Tibial artery (tissue), 4 donors: ENCODE measurements around the gene MICU2.

Experiments
- DNase-seq, 2 donors: peaks; one replicate each; pipeline ENCODE4 v3.0.0-alpha.2; 2019
- H3K27ac ChIP-seq, 2 donors: fragments of 200-600 bp; sonication (generic) in 1 of 2; 1 replicate in 1 of 2; 2 replicates in 1 of 2; pipeline ENCODE4 v1.5.1; 2018 to 2019; ENCODE audit warnings: mild to moderate bottlenecking in 1 of 2
- H3K27me3 ChIP-seq, 2 donors: fragments of 200-600 bp; sonication (generic) in 1 of 2; one replicate each; pipeline versions ENCODE4 v1.5.1 to v1.6.0; 2016 to 2019
- H3K36me3 ChIP-seq, 3 donors: fragments of 200-600 bp; sonication (generic) in 2 of 3; one replicate each; pipeline ENCODE4 v1.5.1; 2016 to 2019; ENCODE audit warnings: mild to moderate bottlenecking in 2 of 3
- H3K4me1 ChIP-seq, 4 donors: fragments of 200-600 bp; sonication (generic) in 2 of 4; 1 replicate in 3 of 4; 2 replicates in 1 of 4; pipeline ENCODE4 v1.5.1; 2016 to 2019
- H3K4me3 ChIP-seq, 2 donors: fragments of 200-600 bp; sonication (generic) in 1 of 2; 1 replicate in 1 of 2; 2 replicates in 1 of 2; pipeline ENCODE4 v1.5.1; 2018 to 2019; ENCODE audit warnings: mild to moderate bottlenecking in 2 of 2
- H3K9me3 ChIP-seq, 3 donors: fragments of 200-600 bp; sonication (generic) in 1 of 3; one replicate each; pipeline ENCODE4 v1.5.1; 2016 to 2019
- intact Hi-C: fragments of 100-400 bp; cut with DNase I; formaldehyde crosslinking; loops from one replicate; pipeline ENCODE4 v1.15.0; 2023; ENCODE audit warnings: low total_unique reads
- TF ChIP-seq, protein P1 (sequence below), 2 experiments: fragments of 200-600 bp in 1 of 2; fragments of 450-650 bp in 1 of 2; IDR thresholded peaks; one replicate each; pipeline ENCODE4 v1.5.1; 2017 to 2019; ENCODE audit warnings: antibody characterized with exemption in 2 of 2, mild to moderate bottlenecking in 1 of 2, moderate library complexity in 1 of 2

Gene MICU2

DNA sequence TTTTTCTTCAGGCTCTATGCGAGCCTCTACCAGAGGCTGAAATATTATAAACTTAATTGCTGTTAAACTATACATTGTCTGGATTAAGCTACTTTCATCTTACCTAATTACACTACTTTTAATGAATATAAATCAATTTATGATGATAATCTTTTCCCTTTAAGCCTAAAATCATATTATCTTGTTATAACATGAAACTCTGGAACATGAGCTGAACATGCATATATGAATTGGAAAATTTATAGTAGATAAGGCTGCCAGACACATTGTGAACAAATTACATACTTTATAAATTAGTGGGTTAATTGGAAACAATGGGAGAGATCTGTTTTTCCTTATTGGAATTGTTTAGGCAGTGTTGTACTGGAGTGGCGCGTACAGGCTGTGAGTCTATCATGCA is 99.6 kb downstream of the MICU2 start:
- intact Hi-C loops = no loop called here
- Histone ChIP-seq H3K9me3 (no peaks in the 10 kb centered on the region), H3K36me3 (peaks cover 3 to 31% (median 31%) of the 10 kb centered on the region in 3 donors), H3K27me3 (no peaks in the 10 kb centered on the region), H3K4me1 (no peaks in the 10 kb centered on the region), H3K27ac (no peak overlapping the region), H3K4me3 (no peak overlapping the region)
- TF ChIP-seq, protein P1, sequence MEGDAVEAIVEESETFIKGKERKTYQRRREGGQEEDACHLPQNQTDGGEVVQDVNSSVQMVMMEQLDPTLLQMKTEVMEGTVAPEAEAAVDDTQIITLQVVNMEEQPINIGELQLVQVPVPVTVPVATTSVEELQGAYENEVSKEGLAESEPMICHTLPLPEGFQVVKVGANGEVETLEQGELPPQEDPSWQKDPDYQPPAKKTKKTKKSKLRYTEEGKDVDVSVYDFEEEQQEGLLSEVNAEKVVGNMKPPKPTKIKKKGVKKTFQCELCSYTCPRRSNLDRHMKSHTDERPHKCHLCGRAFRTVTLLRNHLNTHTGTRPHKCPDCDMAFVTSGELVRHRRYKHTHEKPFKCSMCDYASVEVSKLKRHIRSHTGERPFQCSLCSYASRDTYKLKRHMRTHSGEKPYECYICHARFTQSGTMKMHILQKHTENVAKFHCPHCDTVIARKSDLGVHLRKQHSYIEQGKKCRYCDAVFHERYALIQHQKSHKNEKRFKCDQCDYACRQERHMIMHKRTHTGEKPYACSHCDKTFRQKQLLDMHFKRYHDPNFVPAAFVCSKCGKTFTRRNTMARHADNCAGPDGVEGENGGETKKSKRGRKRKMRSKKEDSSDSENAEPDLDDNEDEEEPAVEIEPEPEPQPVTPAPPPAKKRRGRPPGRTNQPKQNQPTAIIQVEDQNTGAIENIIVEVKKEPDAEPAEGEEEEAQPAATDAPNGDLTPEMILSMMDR (IDR thresholded peaks at IDR 0.05) = no peak
- DNase-seq = no peak

DNA sequence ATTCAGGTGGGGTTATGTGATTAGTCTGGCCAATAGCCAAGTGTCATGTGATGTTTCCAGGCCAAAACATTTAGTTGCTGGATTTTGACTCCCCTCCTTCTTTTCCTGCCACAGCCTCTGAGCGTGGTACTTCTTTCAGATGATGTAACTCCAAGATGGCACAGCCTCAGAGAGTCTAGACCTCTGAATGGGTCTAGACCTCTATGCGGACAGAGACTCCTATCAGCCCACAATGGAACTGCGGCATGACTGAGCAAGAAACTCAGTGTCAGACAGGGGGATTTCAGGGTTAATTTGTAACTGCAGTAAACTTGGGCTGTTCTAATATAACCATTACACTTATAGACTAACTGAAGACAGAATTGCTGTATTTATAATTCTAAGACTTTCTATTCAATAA is 102.3 kb downstream of the MICU2 start:
- H3K4me1 ChIP-seq = no peaks in the 10 kb centered on the region
- no peak overlapping the region for H3K27ac ChIP-seq
- peaks cover 0 to 44% (median 37%) of the 10 kb centered on the region in 3 donors for H3K36me3 ChIP-seq
- intact Hi-C loops = no loop called here
- DNase-seq = no peak
- H3K9me3 ChIP-seq = no peaks in the 10 kb centered on the region
- no peak overlapping the region for H3K4me3 ChIP-seq
- H3K27me3 ChIP-seq = no peaks in the 10 kb centered on the region
- TF ChIP-seq, protein P1 (IDR thresholded peaks at IDR 0.05) = no peak

DNA sequence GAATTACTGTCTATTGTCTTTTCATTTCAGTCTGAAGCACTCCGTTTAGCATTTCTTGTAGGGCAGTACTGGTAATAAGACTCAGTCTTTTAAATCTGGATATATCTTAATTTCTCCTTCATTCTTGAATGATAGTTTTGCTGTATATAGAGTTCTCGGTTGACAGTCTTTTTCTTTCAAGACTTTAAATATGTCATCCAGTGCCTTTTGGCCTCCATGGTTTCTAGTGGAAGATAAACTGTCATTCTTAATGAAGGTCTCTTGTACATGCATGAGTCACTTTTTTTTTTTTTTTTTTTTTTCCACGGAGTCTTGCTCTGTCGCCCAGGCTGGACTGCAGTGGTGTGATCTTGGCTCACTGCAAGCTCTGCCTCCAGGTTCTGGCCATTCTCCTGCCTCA is 117.6 kb downstream of the MICU2 start:
- intact Hi-C loops = no loop called here
- H3K9me3 ChIP-seq = peaks cover 4 to 17% (median 14%) of the 10 kb centered on the region in 3 donors
- TF ChIP-seq, protein P1 (IDR thresholded peaks at IDR 0.05) = no peak
- no peak overlapping the region for H3K27ac ChIP-seq
- no peak overlapping the region for H3K4me3 ChIP-seq
- H3K4me1 ChIP-seq = no peaks in the 10 kb centered on the region
- no peak for DNase-seq
- peaks cover 11 to 16% (median 14%) of the 10 kb centered on the region in 3 donors for H3K36me3 ChIP-seq
- no peaks in the 10 kb centered on the region for H3K27me3 ChIP-seq

DNA sequence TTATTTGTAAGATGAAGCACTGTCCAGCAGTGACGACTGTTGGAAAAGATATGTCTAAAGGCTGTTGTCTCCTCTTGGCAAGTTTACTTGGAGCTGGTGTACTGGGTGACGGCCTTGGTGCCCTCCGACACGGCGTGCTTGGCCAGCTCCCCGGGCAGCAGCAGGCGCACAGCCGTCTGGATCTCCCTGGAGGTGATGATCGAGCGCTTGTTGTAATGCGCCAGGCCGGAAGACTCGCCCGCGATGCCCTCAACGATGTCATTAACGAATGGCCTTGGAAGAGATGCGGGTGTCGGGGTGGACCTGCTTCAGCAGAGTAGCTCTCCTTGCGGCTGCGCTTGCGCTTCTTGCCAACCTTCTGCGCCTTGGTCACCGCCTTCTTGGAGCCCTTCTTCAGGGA is 120.2 kb downstream of the MICU2 start:
- intact Hi-C loops = no loop called here
- no peak overlapping the region for H3K4me3 ChIP-seq
- DNase-seq = no peak
- H3K9me3 ChIP-seq = peaks cover 4 to 17% (median 14%) of the 10 kb centered on the region in 3 donors
- H3K36me3 ChIP-seq = no peaks in the 10 kb centered on the region
- TF ChIP-seq, protein P1 (IDR thresholded peaks at IDR 0.05) = no peak
- H3K27ac ChIP-seq = no peak overlapping the region
- H3K4me1 ChIP-seq = peaks cover 0 to 5% (median 0%) of the 10 kb centered on the region in 4 donors
- no peaks in the 10 kb centered on the region for H3K27me3 ChIP-seq

DNA sequence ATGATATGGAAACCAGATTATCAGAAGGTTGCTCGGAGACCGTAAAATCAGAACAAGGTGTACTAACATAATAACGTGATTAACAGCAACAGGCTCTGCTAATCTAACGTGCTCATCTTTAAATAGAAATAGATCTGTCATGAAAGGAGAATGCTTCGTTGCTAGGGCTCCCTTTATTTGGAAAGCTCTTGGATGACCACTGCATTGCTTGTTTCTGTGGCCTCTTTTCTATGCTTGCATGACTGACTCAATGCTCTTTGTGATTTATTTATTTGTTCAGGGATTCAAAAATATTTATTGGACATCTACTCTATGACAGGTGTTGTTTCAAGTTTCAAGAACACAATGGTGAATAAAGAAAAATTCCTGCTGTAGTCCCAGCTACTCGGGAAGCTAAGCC is 122.6 kb downstream of the MICU2 start:
- Histone ChIP-seq H3K4me1 (peaks cover 0 to 15% (median 7%) of the 10 kb centered on the region in 4 donors), H3K27ac (no peak overlapping the region), H3K4me3 (no peak overlapping the region), H3K36me3 (no peaks in the 10 kb centered on the region), H3K9me3 (peaks cover under 1 to 10% (median 4%) of the 10 kb centered on the region in 3 donors), H3K27me3 (no peaks in the 10 kb centered on the region)
- no peak for DNase-seq
- intact Hi-C loops = no loop called here
- TF ChIP-seq, protein P1 (IDR thresholded peaks at IDR 0.05) = no peak
